HG03064 (cell line): ENCODE measurements around the gene INCENP.

Source experiments
- ATAC-seq: cut with Tn5 transposase; IDR thresholded peaks from one replicate; pipeline ENCODE4 v1.9.1; 2021; ENCODE audit warnings: low read depth; ENCODE audit not compliant: unreplicated experiment

The INCENP gene

DNA sequence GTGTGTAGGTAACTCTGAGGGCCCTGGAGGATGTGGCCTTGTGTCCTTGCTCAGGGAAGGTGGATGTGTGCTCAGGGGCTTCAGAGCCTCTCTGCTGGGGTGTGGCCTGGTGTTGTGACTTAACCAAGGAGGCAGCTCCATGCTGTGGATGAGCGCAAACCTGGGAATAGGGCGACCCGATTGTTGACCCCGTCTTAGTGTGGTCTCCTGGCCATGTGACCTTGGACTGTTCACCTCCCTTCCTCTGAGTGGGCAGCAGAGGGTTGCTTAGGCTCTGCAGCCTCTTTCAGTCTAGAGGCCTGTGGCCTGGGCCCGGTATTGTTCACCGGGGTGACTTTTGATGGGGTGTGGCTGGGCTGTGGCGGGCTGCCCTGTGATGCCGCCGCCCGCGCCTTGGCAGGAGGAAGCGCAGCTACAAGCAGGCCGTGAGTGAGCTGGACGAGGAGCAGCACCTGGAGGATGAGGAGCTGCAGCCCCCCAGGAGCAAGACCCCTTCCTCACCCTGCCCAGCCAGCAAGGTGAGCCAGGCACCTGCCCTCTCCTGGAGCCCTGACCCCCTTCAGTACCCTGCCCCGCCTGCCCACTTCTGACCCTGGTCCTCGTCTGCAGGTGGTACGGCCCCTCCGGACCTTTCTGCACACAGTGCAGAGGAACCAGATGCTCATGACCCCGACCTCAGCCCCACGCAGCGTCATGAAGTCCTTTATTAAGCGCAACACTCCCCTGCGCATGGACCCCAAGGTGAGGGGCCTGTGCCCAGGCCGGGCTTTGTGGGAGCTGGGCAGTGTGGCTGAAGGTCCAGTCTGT is 16.7 kb downstream of the INCENP start:
- ATAC-seq: no peak

DNA sequence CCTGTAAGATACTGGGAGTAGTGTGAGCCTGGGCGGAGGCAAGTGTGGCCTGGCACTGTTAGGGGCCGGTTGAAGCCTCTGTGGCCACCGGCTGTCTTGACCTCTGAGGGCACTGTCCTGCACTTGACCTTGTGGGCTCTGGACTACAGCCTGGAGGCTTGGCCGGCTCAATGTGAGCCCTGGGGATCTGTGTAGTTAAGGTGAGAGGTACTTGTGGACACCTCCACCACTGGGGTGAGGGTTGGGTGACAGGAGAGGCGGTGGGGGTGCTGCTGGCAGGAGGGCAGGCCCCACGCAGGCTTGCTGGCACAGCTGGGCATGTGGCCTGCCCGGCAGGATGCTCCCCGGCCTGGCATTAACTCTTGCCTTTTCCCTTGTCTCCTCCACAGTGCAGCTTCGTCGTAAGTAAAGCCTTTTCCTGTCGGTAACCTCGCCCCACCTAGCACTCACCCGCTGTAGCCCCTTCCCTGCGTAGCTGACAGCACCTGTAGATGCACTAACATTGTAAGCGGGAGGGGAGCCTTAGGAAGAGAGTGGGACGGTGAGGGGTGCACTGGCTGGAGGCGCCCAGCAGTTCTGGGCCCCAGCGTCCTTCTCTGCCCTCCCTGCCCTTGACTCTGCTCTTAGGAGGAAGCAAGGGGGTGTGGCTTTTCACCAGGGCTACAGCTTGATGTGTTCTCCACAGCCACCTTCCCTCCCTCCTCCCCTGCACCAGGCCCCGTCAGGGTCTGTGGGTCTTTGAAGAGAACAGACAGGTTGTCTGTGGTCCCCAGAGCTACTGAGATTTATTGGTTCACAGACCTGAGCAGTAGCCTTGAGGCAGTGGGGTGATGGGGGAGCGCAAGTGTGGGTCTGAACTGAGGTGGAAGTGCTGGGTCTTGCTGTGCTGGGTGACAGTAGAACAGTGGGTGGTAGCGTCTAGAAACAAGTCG is 17.6 kb downstream of the INCENP start:
- ATAC-seq: no peak

DNA sequence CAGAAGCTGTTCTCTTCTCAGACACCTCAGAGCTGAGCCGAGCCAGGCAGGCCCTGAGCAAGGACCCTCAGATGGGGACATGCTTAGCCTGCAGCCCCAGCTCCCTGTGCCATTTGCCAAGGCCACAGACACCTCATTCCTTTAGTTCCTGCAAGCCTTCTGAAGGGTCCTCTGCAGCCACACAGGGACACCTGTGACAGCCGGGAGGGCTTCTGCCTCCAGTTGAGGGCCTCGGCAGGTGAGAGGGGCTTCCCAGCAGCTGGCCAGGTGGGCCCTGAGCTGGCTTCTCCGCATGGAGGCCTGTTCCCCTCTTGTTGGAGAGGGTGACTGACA is 18.2 kb downstream of the INCENP start:
- no peak for ATAC-seq

DNA sequence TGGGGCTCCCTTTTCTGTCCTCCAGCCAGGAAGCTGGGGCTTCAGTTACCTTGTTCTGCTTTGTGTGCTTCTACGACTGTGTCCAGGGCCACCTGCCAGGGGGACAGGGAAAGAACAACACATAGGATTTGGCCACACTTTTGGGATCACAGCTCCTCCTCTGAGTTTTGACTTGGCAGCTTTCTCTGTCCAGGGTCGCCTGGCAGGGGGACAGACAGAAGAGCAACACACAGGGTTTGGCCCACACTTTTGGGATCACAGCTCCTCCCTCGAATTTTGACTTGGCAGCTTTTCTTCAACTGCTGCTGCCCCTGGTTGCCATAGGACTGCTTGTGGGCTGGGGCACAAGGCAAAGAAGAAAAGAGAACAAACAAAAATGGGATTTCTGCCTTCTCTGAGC is 19.1 kb downstream of the INCENP start:
- no peak for ATAC-seq

DNA sequence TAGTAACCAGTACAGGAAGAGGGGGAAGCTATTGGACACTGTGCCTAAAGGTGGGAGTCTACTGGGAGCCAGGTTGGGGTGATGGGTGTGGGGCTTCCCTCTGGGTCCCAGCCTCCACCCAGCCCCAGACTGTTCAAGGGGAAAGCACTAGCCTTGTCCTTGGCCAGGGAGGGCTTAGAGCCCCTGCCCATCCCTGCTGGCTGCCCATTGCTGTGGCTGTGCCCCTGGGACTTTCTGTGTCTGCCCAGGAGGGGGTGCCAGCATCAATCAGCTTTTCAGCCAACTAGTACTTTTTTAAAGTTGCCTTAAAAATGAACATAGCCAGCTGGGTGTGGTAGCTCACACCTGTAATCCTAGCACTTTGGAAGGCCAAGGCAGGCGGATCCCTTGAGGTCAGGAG is 19.9 kb downstream of the INCENP start:
- no peak for ATAC-seq

DNA sequence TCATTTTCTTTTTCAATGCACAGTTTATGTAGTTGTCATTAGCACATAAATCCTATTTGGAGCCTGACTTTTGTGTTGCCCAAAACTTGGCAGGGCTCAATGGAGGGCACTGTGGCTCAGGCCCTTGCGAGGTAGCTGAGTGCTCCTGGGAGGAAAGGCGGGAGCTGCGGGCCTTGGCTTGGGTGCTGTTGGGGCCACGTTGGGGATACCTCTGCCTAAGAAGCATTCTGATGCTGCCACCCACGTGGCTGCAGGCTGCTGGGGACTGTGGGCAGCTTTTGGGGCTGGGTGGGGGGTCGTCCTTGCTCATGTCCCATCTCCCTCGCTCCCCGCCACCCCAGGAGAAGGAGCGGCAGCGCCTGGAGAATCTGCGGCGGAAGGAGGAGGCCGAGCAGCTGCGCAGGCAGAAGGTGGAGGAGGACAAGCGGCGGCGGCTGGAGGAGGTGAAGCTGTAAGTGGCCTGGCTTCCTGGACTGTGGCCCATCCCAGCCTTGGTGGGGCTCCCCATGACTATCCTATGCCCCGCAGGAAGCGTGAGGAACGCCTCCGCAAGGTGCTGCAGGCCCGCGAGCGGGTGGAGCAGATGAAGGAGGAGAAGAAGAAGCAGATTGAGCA is 20.9 kb downstream of the INCENP start:
- no peak for ATAC-seq

DNA sequence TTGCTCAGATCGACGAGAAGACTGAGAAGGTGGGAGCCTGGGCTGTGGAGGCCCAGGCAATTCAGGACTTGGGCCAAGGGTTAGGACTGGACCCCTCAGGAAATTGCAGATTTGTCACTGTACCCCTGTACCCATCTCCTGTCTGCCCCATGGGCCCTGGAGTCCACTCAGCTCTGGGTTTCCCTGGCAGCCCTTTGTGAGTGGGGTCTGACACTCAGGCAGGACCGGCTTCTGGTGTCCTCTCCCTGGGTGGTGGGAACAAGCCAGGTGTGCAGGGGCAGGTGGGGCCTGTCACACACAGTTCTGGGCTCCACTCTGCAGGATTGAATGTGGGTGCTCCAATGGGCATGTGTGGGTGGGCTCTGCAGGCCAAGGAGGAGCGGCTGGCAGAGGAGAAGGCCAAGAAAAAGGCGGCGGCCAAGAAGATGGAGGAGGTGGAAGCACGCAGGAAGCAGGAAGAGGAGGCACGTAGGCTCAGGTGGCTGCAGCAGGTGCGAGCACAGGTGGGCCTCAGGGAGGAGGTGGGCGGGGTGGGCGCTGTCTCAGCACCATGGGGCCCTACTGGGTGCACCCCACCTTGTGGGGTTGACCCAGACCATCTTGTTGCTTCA is 21.6 kb downstream of the INCENP start:
- no peak for ATAC-seq

DNA sequence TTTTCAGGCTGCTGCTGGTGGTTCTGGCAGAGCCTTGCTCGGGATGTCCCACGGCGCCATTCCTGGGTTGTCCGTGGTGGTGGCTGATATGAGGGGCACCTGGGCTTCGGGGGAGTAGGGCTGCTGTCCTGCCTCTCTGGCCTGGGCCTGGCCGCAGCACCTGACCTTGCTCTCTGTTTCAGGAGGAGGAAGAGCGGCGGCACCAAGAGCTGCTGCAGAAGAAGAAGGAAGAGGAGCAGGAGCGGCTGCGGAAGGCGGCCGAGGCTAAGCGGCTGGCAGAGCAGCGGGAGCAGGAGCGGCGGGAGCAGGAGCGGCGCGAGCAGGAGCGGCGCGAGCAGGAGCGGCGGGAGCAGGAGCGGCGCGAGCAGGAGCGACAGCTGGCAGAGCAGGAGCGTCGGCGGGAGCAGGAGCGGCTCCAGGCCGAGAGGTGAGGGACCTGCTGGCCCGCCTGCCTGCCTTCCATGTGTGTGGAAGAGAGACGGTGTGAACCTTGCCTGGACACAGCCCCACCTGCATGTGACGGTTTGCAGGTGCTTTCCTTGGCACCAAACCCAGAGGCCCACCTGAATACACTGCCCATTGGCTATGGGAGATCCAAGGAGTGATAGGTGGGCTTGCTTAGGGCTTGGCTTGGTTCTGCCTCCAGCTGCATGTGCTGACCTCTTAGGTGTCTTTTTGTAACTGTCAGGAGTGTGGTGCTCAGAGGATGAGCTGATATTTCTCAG is 22.8 kb downstream of the INCENP start:
- no peak for ATAC-seq

DNA sequence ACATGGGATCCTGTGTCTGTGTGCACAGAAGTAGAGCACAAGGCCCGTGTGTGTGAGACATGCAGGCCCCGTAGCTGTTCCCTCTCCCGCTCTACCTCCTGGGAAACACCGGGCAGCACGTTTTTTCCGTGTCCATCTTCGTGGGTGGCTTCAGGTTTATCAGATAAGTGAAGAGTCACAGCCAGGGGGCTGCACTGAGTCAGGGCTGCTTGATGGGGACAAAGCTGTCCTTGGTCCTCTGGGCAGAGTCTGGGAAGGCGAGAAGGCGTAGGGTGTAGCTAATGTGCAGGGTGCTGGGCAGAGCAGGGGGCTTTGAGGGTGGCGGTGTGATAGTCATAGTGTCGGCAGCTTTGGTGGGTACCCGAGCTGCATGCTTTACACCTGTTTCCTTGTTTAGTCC is 23.7 kb downstream of the INCENP start:
- ATAC-seq: no peak

DNA sequence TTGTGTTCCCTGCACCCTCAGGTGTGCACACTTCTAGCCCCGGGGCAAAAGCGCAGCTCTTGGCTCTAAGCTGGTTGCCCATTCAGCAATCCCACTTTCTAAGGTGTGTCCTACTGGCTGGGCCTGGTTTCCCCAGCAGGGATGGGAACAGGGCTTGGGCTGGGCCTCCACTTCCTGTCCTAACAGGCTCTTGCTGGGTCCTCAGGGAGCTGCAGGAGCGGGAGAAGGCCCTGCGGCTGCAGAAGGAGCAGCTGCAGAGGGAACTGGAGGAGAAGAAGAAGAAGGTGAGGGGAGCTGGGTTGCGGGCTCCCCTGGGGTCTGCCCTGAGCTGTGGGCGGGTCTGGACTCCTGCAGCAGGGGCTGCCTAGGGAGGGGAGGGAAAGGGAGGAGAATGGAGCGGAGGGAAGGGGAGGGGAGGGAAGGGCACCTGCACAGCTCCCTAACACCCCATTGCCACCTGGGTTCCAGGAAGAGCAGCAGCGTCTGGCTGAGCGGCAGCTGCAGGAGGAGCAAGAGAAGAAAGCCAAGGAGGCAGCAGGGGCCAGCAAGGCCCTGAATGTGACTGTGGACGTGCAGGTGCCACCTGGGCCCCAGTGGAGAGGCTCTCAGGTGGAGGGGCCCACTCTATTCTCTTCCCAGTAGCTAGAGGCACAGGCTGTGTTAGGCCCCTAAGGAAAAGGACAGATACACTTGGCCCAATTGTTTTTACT is 24.6 kb downstream of the INCENP start:
- ATAC-seq: no peak

DNA sequence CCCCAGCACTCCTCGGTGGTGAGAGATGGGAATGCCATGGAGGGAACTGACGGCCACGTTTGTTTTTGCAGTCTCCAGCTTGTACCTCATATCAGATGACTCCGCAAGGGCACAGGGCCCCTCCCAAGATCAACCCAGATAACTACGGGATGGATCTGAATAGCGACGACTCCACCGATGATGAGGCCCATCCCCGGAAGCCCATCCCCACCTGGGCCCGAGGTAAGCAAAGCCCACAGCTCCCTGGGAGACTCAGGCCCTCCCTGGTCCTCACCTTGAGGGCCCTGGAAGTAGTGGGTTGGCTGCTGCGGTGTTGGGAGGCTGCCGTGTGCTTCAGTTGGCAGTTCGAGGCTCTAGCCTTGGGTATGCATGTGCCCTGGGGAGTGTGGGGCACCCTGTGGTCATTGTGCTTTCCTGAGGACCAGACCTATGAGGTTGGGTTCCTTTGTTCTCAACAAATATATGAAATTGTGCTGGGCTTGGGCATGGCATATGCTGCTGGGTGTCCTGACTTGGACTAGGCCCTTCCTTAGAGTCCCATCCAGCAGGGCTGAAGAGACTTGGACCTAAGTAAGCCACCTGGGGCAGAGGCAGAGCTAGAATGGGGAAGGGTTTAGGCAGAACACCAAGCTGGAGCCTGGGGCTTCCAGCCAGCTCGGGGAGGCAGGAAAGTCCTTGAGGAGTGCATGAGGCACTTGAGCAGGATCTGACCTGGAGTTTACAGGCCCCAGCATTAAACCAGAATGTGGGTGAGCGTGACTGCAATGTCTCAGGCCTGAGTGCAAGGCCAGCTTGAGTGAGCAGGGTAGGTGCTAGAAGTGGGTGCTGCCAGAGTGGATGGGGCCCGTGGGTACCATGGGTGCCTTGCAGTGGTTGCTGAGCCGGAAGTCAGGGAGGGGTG is 26.4 kb downstream of the INCENP start:
- no peak for ATAC-seq

DNA sequence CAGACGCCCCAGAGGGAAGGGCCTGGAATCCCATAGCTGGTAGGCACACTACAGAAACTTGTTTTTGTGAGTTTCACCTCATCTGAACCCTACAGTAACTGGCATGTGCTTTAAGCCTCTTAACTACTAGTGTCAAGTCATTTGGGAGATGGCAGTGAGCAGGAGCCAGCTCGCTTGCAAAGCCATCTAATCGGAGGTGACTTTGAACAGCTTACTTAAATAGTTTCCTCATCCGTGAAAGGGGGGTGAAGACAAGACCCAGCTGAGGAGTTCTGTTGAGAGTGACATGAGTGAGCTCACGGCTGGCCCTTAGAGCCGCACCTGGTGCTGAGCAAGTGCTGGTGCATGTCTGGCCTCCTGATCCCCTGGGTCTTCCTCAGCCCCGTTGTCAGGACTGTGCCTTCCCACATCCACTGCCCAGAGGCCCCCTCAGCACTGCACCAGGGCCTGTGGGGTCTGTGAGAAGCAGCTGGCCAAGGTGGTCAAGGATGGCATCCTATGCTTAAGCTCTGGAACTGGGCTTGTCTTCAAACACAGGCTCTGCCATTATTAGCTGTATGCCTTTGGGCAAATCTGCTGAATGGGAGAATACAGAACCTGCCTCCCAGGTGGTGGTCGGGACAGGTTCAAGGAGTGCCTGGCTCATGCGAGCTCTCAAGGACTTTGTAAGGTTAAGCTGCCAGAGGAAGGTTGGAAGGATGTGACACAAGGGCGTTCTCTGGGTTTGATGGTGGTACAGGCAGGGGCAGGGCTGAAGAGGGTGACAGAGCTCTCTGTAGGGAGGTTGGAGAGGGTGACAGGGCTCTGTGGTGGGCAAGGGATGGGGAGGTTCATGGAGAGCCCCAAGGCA is 27.3 kb downstream of the INCENP start:
- no peak for ATAC-seq

DNA sequence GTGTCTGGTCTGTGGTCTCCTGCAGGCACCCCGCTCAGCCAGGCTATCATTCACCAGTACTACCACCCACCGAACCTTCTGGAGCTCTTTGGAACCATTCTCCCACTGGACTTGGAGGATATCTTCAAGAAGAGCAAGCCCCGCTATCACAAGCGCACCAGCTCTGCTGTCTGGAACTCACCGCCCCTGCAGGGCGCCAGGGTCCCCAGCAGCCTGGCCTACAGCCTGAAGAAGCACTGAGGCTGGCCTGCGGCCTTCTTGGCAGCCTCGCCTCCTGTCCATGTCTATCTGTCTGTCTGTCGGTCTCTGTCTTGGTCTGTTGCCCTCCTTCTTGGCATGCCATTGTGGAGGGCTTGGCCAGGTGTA is 27.9 kb downstream of the INCENP start:
- no peak for ATAC-seq

DNA sequence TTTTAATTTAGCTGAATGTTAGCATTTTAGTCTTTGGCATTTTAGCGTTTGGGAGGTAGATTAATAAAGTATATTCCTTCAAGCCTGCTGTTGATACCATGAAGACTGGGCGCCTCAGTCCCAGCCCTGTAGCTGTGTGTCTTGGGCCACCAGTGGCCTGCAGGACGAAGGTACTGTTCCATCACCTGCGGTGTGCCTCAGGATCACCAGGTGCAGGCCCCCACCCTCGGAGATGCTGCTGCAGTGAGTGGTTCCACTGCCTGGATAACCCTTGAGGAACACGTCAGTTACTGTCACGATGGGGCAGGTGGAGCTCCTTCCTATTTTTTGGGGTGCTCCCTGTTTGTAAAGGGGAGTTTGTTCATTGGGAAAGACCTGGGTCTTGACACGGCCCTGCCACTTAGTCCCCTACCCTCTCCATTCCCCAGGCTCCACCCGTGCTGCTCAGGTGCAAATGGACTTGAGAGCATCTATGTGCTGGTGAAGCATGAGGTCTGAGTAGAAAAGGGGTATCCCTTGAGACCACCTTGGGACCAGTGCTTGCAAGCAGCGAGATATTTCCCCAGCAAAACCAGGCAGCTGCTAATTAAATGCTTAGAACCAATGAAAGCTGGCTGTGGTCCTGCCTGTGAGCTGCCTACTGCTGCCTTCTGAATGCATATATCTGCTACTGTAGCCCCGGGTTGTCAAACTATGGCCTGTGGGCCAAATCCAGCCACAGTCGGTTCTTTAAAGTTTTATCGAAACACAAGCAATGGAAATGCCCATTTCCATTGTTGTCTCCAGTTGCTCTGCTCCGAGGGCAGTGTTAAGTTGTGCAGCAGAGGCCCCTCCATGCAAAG is 28.7 kb downstream of the INCENP start:
- no peak for ATAC-seq

DNA sequence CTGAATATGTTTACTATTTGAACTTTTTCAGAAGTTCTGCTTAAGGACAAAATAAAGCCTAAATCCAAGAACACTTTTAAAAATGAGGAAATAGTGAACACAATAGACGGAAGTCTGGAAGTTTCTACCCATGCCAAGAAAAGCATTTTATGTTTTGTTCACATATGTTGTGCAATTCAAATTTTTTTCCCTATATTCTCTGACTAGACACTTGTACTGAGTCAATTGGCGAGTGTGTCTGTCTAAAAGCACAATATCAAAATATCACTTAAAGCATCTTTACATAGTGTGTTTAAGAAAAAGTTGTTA is 29.2 kb downstream of the INCENP start:
- no peak for ATAC-seq

DNA sequence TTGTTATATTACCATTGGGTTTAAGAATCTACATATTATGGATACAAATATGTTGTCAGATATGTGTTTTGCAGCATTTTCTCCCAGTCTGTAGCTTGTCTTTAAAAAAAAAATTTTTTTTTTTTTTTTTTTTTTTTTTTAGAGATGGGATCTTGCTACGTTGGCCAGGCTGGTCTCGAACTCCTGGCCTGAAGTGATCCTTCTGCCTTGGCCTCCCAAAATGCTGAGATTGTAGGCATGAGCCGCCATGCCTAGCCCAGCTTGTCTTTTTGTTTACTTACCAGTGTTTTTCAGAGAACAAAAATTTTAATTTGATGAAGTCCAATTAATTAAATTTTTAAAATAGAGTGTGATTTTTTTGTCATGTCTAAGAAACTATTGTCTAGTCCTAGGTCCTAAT is 29.8 kb downstream of the INCENP start:
- no peak for ATAC-seq

DNA sequence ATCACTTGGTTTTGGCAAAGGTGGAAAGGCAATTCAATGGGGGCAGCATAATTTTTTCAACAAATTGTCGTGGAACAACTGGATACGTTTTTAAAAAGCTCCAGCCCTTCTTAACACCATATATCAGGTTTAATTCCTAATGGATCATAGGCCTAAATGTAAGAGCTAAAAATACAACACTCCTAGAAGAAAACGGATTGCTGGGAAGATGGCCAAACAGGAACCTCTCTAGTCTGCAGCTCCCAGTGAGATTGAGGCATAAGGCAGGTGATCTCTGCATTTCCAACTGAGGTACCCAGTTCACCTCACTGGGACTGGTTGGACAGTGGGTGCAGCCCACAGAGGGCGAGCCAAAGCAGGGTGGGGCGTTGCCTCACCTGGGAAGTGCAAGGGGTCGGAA is 33.8 kb downstream of the INCENP start:
- no peak for ATAC-seq
